OCI-LY7 (cell line): ENCODE results near the gene UBAP1. TPM values are rescaled to one million over a fixed set of nuclear protein-coding genes. Genes with fewer than 3 reads are reported as not detected.

ENCODE experiments used
- BruUV-seq: library from RNA; stranded (reverse); fragments of 400-500 nt; replicated peaks from 2 replicates; lab custom pipeline; 2021; lab: Mats Ljungman, UMichigan
- CTCF ChIA-PET: fragments of 300-600 bp; sonication (Branson Sonifier 250); formaldehyde crosslinking; loops from one replicate; lab custom pipeline; 2022; ENCODE audit warnings: antibody characterized with exemption; ENCODE audit not compliant: unreplicated experiment; lab: Charles Lee
- POLR2A ChIA-PET: fragments of 300-600 bp; sonication (Branson Sonifier 250); formaldehyde crosslinking; loops from one replicate; lab custom pipeline; 2022; ENCODE audit warnings: antibody characterized with exemption; lab: Charles Lee
- DNase-seq: peaks from one replicate; pipeline ENCODE4 v3.0.0-alpha.2; 2015; ENCODE audit warnings: low spot score
- H2AFZ ChIP-seq: fragments of 200-600 bp; sonication (generic), shearing (Covaris generic); 2 replicates; pipeline ENCODE4 v1.6.1; 2014; ENCODE audit warnings: mild to moderate bottlenecking, antibody characterized with exemption, low read length, moderate library complexity
- H3K27ac ChIP-seq: fragments of 200-600 bp; sonication (generic); 2 replicates; pipeline ENCODE4 v1.5.1; 2014; ENCODE audit warnings: mixed run types, low read depth, mild to moderate bottlenecking, moderate library complexity, low read length, inconsistent platforms; ENCODE audit not compliant: poor library complexity, severe bottlenecking
- H3K36me3 ChIP-seq: fragments of 200-600 bp; sonication (generic); 2 replicates; pipeline ENCODE4 v1.6.1; 2014; ENCODE audit warnings: mild to moderate bottlenecking, antibody characterized with exemption, low read length, moderate library complexity, mixed read lengths; ENCODE audit not compliant: insufficient read depth
- H3K4me1 ChIP-seq: fragments of 200-600 bp; sonication (generic); 2 replicates; pipeline ENCODE4 v1.5.1; 2014; ENCODE audit warnings: mild to moderate bottlenecking, low read length; ENCODE audit not compliant: insufficient read depth, poor library complexity, severe bottlenecking
- H3K4me2 ChIP-seq: fragments of 200-600 bp; sonication (generic); 2 replicates; pipeline ENCODE4 v1.6.1; 2014; ENCODE audit warnings: mild to moderate bottlenecking, low read length
- H3K4me3 ChIP-seq: fragments of 200-600 bp; sonication (generic); 2 replicates; pipeline ENCODE4 v1.5.1; 2014; ENCODE audit warnings: mild to moderate bottlenecking, low read depth, low read length; ENCODE audit not compliant: poor library complexity, severe bottlenecking
- H3K79me2 ChIP-seq: fragments of 200-600 bp; sonication (generic); 2 replicates; pipeline ENCODE4 v1.6.1; 2016; ENCODE audit warnings: low read depth, mild to moderate bottlenecking, low read length, moderate library complexity, mixed read lengths; ENCODE audit not compliant: insufficient read depth
- H3K9me2 ChIP-seq: fragments of 200-600 bp; sonication (generic); 2 replicates; pipeline ENCODE4 v1.6.1; 2016; ENCODE audit warnings: mild to moderate bottlenecking, low read length, mixed read lengths; ENCODE audit not compliant: insufficient read depth
- H3K9me3 ChIP-seq: fragments of 200-600 bp; sonication (generic); 2 replicates; pipeline ENCODE4 v1.6.1; 2014; ENCODE audit warnings: mild to moderate bottlenecking, mixed run types, low read length, mixed read lengths
- H4K20me1 ChIP-seq: fragments of 200-600 bp; sonication (generic); 2 replicates; pipeline ENCODE4 v1.6.1; 2014; ENCODE audit warnings: mild to moderate bottlenecking, antibody characterized with exemption, low read length, moderate library complexity, mixed read lengths; ENCODE audit not compliant: insufficient read depth
- CTCF ChIP-seq: fragments of 200-600 bp; sonication (generic); conservative IDR thresholded peaks from 2 replicates; pipeline ENCODE4 v1.5.1; 2014; ENCODE audit warnings: mild to moderate bottlenecking, antibody characterized with exemption, low read length, moderate library complexity, mixed read lengths
- EZH2phosphoT487 ChIP-seq: fragments of 200-600 bp; sonication (generic); IDR thresholded peaks from 2 replicates; pipeline ENCODE4 v1.6.1; 2018; ENCODE audit warnings: low read depth, borderline replicate concordance, mild to moderate bottlenecking, mixed run types, antibody characterized with exemption, low read length, moderate library complexity, mixed read lengths
- intact Hi-C: fragments of 100-400 bp; cut with micrococcal nuclease; formaldehyde crosslinking; loops from one replicate; pipeline ENCODE4 v1.10.0; 2022; ENCODE audit not compliant: unreplicated experiment
- total RNA-seq, 2 experiments: library from RNA; depleted of rRNA in 1 of 2; stranded (reverse); fragments of >200 nt in 1 of 2; shearing (Covaris generic) in 1 of 2; gene quantifications; 2 replicates each; pipeline ENCODE4 v1.2.3, GENCODE V29; 2014 to 2022

The UBAP1 gene
- total RNA-seq, 2 experiments from 2014 or later = 12.4 to 22.4 TPM

GRCh38 chr9:34233672-34234071 is 54.8 kb downstream of the UBAP1 start:
- no TSS peak for BruUV-seq
- DNase-seq = no peak
- H3K4me1 ChIP-seq = no peaks in the 10 kb centered on the region
- H3K79me2 ChIP-seq = no peaks in the 10 kb centered on the region
- ChIA-PET CTCF (no interaction called here), POLR2A (interaction anchor here (0.5 kb wide), 1 partner anchor 277 kb away, joined by 3 read pairs; no protein-coding TSS in a partner anchor)
- intact Hi-C loops = loop anchor here (10.0 kb wide), 1 partner anchor 309 kb away; no protein-coding TSS in a partner anchor
- peaks cover 40% of the 10 kb centered on the region for H3K36me3 ChIP-seq
- no peak overlapping the region for H3K4me3 ChIP-seq
- H4K20me1 ChIP-seq = no peaks in the 10 kb centered on the region
- no peak overlapping the region for H2AFZ ChIP-seq
- H3K9me3 ChIP-seq = no peaks in the 10 kb centered on the region
- no peak for TF ChIP-seq CTCF
- no peak for TF ChIP-seq EZH2phosphoT487
- H3K4me2 ChIP-seq = no peak overlapping the region
- no peaks in the 10 kb centered on the region for H3K9me2 ChIP-seq
- H3K27ac ChIP-seq = no peak overlapping the region

GRCh38 chr9:34237836-34238235 is 59.0 kb downstream of the UBAP1 start:
- Histone ChIP-seq H3K4me2 (no peak overlapping the region), H3K4me3 (no peak overlapping the region), H3K9me3 (no peaks in the 10 kb centered on the region), H3K9me2 (no peaks in the 10 kb centered on the region), H3K4me1 (no peaks in the 10 kb centered on the region), H3K27ac (no peak overlapping the region), H3K36me3 (peaks cover 67% of the 10 kb centered on the region), H3K79me2 (no peaks in the 10 kb centered on the region), H2AFZ (no peak overlapping the region), H4K20me1 (no peaks in the 10 kb centered on the region)
- BruUV-seq = no TSS peak
- TF ChIP-seq CTCF = no peak
- TF ChIP-seq EZH2phosphoT487 = no peak
- DNase-seq = no peak
- CTCF ChIA-PET = no interaction called here
- intact Hi-C loops = loop anchor here (10.0 kb wide), 1 partner anchor 313 kb away; no protein-coding TSS in a partner anchor
- POLR2A ChIA-PET = no interaction called here

GRCh38 chr9:34240006-34240405 is 61.2 kb downstream of the UBAP1 start:
- H2AFZ ChIP-seq = no peak overlapping the region
- ChIA-PET POLR2A (interaction anchor here (0.6 to 1.4 kb wide), 5 partner anchors 11 to 249 kb away, joined by 3 to 9 read pairs (median 3); no protein-coding TSS in a partner anchor), CTCF (no interaction called here)
- no peak overlapping the region for H3K27ac ChIP-seq
- peaks cover 73% of the 10 kb centered on the region for H3K36me3 ChIP-seq
- BruUV-seq = no TSS peak
- H3K4me1 ChIP-seq = no peaks in the 10 kb centered on the region
- no peaks in the 10 kb centered on the region for H4K20me1 ChIP-seq
- H3K4me3 ChIP-seq = no peak overlapping the region
- DNase-seq = peak; percentile 13
- intact Hi-C loops = no loop called here
- no peak overlapping the region for H3K4me2 ChIP-seq
- no peaks in the 10 kb centered on the region for H3K9me3 ChIP-seq
- TF ChIP-seq CTCF (no peak), EZH2phosphoT487 (no peak)
- H3K79me2 ChIP-seq = no peaks in the 10 kb centered on the region
- no peaks in the 10 kb centered on the region for H3K9me2 ChIP-seq
